NK-92 treated with Interleukin-12 subunit alpha and Interleukin-12 subunit beta, amount 100 ng/mL, for 24 hours (cell line): ENCODE measurements around the gene TMEM238.
"Not testable (repeated sequence)": the region's sequence is repeated elsewhere in the genome, so short reads cannot be mapped to it uniquely, and the experiment has no call there.

Experiments used
- DNase-seq: peaks from one replicate; lab custom pipeline; 2025; lab: John Stamatoyannopoulos, UW

Gene TMEM238, protein sequence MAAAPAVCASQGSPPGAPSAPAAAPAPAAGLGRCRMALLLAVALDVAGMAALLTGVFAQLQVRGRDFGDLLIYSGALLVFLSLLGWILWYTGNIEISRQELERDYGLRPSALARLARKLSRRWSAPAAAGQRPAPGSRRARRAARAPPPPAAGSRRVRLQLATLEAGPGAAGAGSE

DNA sequence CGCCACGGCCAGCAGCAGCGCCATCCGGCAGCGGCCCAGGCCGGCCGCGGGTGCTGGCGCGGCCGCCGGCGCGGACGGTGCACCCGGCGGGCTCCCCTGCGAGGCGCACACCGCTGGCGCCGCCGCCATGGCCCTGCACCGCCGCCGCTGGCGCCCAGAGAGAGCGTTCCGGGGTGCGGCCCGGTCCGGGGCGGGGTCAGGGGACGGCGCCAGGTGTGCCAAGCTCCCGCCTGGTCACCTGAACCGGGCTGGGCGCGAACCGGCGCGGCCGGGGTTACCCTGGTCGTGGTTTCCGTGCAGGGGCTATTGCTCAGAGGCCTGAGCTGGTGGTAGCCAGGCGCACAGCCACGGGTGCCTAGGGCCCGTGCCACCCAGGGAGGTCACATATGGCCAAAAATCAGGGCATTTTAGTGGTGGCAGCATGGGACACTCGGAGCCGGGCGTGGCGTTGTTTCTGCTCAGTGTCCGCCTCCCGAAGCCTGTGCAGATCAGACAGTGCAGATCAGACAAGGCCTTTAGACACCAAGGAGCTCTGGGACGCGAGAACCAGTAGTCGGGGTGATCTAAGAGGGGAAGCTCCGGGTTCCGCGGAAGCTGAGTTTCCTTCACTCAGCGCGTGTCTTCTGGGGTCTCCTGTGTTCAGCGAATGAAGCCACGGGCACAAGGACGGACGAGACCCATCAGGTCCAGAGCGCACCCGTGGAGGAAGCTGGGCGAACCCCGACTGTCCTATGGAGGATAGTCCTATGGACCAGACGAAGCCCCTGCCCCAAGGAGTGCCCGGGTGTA lies at the start of gene TMEM238:
TSS of gene TMEM238 (minus strand) at position 162 of the 789 bp plus-strand sequence. CDS start at position 129, 33 bp downstream.
- DNase-seq, result peak; percentile 39

DNA sequence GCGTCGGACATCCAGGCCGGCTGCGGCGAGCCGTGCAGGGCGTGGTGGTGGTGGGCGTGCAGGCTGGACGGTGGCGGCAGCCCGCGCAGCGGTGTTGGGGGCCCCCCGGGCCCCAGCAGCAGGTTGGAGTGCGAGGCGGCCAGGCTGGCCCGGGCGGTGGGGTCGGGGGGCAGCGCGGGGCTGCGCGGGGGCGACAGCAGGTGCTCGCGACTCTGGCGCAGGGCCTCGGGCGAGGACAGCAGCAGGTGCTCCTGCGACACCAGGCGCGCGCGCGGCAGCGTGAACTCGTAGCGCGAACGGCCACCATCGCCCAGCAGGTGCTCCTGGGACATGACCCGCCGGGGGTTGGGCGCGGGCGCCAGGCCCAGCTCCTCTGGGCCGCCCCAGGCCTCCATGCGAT lies 49.2 kb upstream of the TMEM238 start:
- no peak for DNase-seq

DNA sequence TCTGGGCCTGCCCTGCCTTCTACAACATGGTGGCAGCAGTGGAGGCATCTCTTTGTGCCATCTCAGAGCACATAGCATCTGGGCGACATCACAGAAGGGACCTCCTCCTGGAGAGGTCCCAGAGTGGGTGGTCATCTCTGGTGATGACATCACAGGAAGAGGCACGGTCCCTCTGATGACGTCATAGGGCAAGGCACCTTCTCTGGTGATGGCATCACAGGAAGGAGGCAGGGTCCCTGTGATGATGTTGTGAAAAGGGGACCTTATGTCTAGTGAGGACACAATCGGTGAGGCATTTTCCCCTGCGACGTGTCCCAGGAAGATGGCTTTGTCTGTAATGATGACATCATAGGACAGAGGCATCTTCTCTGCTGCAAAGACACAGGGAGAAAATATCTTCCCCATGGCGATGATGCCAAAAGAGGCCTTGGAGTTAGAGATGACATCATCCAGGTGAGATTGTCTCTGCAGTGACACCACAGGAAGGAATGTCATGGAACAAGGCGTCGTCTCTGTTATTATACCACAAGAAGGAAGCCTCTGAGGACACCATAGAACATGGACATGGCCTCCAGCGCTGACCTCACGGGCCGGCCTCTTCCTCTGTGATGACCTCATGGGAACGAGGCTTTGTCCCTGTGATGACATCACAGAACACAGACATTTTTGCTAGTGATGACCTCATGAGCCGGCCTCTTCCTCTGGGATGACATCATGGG lies 48.3 kb upstream of the TMEM238 start:
- DNase-seq, result no peak

DNA sequence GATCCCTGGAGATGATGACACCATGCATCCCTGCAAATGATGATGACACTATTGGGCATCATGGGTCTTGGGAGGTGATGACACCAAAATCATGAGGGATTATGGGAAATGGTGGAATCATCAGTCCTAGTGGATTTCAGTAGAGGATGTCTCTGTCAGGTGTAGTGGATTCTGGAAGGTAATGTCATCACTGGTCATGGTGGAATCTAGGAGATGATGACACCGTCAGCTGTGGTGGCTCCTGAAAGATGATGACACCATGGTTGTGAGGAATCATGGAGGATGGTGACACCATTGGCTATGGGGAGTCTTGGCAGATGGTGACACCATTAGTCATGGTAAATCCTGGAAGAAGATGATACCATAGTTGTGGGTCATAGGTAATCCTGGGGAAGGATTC lies 47.1 kb upstream of the TMEM238 start:
- no peak for DNase-seq

DNA sequence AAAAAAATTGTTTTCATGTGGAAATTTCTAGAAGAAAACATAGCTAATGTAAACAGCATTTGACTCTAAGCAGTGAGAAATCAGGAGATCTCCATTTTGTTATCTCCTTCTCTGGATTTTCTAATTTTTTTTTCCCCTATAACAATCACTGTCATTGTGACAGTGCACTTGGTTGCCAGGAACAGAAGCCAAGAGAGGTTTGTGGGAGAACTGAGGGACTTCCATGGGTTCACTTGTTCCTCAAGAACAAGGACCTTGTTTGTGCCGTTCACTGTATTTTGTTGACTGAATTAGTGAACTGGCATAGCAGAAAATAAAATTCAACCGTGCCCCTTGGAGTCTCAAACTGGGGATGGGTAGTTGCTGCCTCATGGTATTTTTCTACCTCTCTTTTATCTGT lies 42.0 kb upstream of the TMEM238 start:
- no peak for DNase-seq

DNA sequence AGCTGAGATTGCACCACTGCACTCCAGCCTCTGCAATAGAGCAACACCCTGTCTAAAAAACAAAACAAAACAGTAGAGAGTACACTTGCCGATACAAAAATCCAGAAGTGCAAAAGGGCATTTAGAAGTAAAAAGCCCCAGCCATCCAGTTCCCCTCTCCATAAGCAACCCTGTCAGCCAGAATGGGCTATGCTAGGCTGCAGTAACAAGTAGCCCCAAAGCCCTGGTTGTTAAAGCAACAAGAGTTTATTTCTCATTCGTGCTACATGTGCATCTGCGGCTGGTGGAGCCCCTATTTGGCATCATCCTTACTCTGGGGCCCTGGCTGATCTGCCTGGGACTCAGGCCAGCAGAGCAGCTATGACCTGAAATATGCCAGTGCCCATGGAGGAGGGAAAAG lies 40.4 kb upstream of the TMEM238 start:
- DNase-seq, result no peak

DNA sequence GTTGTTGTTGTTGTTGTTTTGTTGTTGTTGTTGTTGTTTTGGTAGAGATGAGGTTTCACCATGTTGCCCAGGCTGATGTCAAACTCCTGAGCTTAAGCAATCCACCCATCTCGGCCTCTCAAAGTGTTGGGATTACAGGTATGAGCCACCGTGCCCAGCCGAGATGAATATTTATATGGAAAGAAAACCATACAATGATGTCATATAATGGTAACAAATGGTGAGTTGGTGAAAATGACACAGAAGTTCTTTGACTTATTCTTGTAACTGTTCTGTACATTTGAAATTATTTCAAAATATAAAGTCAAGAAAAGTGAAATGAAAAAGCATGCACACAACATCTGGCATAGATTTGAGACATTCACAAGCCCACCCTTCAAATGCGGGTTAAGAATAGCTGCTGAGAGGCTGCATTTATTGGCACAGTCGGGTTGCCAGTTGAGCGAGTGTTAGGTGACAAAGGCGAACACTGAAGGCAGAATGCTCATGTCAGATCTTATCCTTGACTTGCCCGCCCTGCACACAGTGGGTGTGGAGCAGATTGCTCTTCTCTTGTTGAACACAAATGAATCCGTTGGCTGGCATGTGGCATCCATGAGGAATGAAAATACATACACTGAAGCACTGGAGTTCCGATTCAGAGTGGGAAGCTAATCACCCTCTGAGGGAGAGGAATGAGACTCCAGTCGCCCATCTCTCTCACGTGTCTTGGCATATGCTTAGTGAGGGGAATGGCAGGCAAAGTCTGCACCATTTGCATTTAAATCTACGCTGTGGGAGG lies 39.3 kb upstream of the TMEM238 start:
- no peak for DNase-seq

DNA sequence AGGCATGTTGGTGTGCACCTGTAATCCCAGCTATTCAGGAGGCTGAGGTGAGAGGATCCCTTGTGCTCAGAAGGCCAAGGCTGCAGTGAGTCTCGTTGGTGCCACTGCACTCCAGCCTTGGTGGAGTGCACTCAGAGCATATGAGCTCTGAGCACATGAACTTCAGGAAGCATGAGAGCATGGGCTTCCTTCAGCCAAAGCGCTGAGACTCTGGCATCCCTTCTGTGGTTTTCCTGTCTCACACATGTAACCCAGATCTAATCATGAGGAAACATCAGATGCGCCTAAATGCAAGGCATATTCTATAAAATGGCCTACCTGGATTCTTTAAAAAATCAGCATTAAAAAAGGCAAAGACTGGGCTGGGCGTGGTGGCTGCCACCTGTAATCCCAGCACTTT lies 37.2 kb upstream of the TMEM238 start:
- not testable (repeated sequence) for DNase-seq

DNA sequence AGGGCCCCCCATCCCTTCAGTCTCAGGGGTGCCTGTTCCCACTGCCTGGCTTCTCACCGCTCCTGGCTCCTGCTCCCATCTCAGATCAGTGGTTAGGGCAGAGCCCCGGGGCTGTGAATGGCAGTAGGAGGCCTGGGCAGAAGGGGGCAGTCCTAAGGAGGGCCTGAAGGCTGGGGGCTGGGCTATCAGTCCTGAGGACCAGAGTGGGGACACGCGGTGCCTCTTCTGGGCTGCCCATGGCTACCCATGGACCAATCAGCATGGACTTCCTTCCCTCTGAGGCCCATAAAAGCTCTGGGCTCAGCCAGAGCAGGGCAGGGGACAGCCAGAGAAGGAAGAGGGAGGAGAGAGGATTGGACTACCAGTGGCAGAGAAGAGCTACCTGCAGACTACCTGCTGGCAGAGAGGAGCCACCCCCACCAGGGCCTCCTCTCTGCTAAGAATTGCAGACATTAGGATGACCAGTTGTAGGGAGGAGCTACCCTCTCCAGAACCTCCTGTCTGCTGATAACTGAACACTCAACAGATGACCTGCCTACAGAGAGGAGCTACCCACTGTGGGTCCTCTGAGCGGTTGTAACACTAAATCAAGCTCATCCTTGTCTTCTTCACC lies 35.6 kb upstream of the TMEM238 start:
- no peak for DNase-seq

DNA sequence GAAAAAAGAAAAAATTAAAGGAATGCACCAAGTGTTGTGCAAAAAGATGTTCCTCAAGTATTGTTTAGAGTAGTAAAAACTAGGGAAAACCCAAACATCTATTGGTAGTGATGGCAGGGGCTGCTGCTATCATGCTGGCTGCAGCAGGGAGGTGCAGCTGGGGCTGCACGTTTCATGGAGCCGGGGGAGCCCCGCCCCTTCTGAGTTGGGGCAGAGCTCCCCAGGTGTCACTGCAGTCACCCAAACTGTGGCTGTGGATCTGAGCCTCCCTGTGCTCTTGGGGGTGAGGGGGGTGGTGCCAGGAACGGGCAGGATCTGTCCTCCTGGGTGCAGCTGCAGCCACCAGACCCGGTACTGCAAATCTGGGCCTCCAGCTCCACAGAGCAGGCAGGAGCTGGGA lies 35.0 kb upstream of the TMEM238 start:
- no peak for DNase-seq

DNA sequence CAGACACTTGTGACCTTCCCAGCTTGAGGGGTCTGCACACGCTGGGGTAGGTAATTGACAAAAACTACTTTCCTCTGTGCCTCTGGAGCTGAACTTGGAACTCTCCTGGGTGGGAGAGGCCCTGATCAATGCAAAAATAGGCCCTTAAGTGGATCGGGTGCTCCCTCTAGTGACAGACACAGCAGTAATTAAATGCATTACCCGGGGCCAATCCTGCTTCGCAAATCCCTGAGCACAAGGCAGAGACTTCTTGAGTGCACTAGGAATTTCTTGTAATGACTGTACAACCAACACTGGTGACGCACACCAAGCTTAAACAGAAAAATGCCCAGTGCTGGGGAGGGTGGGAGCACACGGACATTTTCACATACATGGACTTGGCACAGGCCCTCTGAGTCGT lies 34.1 kb upstream of the TMEM238 start:
- DNase-seq, result peak; percentile 19

DNA sequence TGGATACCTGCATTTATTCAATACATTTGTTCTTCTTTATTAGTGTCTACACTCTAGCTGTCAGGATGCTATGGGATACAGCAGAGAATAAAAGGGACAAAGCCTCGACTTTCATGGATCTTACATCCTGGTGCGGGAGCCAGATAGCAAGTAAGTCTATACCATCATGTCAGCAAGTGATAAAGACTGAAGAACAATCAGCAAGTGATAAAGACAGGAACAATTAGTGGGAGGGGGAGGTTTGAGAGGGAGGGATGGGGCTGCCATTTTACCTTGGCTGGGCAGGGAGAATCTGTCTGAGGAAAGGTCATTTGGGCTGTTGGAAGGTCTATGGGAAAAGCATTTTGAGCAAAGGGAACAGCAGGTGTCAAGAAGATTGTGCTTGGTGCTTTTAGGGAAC lies 26.1 kb upstream of the TMEM238 start:
- no peak for DNase-seq

DNA sequence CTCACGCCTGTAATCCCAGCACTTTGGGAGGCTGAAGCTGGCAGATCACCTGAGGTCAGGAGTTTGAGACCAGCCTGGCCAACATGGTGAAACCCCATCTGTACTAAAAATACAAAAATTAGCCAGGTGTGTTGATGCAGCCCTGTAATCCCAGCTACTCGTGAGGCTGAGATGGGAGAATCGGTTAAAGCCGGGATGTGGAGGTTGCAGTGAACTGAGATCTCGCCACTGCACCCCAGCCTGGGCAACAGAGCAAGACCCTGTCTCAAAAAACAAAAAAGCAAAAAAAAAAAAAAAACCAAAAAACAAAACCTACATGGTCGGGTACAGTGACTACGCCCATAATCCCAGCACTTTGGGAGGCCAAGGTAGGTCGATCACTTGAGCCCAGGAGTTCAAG lies 25.1 kb upstream of the TMEM238 start:
- not testable (repeated sequence) for DNase-seq

DNA sequence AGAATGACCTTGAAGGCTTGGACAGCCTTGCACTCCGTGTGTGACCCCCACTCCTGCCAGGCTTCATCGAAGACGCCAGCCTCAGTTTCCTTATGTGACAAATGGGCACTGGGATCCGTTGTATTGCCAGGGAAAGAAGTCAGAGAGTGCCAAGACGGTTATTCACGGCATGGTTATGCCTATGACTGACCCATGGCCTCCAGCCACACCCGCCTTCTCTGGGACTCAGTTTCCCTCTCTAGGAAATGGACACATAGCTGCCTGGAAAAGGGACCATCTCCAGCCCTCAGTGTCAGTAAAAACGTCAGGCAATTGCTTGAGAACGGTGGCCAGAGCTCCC lies 24.4 kb upstream of the TMEM238 start:
- DNase-seq, result no peak

DNA sequence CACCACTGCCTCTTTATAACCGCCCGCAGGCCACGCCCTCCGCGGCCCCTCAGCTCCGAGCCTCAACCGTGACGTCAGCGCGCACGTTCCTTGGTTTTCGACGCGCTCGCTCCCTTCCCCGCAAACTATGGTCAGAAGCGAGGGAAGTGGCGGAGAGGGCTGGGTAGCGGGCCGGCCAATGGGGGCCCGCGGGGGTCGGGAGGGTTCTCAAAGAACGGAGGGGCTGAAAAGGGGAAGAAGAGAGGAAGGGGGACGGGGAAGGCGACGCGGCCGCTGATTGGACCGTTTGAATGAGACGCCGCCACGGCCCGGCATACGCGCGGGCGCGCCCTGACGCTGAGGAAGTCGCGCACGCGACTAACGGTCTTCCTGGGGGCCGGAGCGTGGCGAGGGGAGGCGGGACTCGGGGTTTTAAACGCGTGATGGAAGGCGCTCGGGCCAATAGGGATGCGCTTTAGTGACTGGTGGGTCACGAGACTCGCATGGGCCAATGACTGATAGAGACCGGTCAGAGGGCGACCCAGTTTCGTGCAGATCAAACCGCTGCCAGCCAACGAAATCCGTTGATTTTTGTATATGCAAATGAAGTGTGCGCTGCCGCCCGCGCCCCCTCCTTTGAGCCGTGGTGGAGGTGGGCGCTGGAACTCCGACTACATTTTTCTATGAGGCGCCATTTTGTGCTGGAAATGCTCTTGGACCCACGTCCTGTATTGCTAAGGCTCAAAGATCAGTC lies 23.9 kb upstream of the TMEM238 start:
- peak; percentile 98 for DNase-seq

DNA sequence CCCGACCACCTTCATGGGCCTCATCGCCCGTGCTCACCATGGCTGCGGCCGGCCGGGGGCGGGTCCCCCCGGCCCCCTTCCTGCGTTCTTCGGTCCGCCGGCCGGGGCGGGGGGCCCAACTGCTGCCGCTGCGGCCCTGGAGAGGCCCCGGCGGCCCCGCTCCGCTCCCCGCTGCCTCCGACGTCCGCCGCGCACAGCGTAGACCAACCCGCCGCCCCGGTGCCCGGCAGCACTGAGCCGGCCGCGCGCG lies 23.4 kb upstream of the TMEM238 start, which contains the start of gene UBE2S:
TSS of gene UBE2S (minus strand) at position 239 of the 250 bp plus-strand sequence. CDS start at position 40, 199 bp downstream.
- not testable (repeated sequence) for DNase-seq

DNA sequence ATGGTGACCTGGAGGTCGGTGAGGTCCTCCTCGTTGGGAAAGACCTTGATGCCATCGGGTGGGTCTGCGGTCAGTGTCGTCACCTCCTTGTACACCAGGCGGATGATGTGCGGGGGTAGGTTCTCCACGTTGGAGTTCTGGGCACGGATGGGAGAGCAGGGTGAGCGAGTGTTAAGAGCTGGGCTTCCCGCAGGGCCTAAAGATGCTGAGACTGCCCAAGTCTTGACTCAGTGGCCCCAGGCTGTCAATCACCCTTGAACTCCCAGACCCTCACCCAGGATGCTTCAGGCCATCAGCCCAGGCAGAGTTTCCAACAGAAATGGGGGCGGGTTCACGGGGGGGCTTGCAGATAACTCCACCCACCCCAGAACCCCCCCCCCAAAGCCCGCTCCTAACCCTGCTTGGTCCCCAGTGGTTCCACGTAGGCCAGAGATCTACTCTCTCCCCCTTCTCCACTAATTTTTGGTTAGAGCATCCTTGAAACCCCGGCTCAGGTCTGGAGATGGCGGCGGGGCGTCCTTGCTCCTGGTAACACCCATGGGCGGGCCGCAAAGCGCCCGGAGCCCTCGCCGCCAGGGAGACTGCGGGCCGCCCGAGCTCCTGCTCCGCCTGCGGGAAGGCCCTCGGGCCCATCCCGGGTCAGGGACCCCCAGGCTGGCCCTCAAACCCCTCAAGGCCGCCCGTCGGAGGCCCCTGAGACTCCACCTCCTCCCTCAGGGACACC lies 22.9 kb upstream of the TMEM238 start:
- peak; percentile 61 for DNase-seq

DNA sequence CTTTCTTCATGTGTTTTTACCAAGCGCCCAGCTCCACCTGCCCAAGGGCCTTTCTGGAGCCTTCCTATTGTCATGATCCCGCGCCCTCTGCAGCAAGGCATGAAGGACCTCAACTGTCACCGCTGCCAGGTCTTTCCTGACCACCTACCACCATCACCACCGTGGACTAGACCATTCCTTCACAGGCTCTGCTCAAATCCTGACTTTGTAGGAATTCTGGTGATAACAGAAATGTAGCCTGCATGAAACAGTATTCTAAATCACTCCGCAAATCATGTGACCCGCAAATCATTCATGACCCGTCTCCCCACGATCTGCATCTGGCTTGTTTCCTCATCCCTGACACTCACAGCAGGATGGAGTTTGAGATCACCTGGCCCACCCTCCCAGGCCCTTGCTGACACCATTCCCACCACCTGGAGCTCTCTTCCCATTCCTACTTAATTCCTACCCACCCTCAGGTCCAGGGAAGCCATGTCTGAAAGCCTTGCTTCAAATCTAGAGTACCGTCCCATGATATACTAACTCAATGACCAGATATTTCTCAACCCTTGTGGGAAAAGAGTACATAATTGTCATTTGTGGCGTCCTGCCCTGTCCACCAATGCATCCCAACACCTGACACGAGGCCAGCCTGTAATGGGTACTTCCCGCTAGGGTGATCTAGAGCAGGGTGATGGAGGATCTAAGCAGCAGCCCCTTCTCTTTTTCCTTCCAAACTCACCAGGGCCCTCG lies 22.2 kb upstream of the TMEM238 start:
- DNase-seq, result no peak

DNA sequence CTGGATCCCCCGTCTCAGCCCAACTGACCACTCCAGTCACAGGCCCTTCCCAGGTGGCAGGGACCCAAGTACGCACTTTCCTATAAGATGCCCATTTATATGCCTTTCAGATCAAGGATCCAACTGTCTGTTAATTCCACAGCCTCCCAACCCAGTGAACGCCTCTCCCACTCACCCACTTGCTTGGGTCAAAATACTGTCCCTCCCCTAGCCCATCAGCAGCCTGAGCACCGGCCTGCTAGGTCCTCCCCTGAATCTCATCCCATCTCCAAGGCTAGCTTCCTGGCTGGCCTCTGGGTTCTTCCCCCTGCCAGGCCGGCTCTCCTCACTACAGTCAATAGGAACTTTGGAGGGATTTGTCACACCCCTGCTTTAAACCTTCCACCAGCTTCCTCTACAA lies 21.5 kb upstream of the TMEM238 start:
- no peak for DNase-seq

DNA sequence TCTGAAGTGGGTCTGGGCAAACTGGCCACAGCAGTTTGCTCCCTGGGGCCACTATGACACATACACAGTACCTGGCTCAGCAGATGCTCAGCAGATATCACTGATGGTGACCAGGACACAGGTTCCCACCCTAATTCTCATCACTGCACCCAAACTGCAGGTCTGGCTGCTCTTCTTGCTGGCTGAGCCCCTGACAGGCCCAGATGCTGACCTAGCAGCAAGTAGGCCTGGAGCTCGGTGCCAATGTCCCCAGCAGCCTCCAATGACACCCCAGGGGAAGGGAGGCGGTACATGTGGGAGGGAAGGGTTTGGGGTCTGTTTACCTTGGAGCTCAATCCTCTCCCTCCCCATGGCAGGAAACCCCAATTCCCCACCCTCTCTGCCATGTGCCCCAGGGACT lies 18.4 kb upstream of the TMEM238 start:
- no peak for DNase-seq
